ENCODE results near the gene KCTD21. TPM values are rescaled to one million over a fixed set of nuclear protein-coding genes. Genes with fewer than 3 reads are reported as not detected.

Gene KCTD21
- total RNA-seq, 4 donors from 2014 or later: 6.6 to 20.4 (median 8.7) TPM

DNA sequence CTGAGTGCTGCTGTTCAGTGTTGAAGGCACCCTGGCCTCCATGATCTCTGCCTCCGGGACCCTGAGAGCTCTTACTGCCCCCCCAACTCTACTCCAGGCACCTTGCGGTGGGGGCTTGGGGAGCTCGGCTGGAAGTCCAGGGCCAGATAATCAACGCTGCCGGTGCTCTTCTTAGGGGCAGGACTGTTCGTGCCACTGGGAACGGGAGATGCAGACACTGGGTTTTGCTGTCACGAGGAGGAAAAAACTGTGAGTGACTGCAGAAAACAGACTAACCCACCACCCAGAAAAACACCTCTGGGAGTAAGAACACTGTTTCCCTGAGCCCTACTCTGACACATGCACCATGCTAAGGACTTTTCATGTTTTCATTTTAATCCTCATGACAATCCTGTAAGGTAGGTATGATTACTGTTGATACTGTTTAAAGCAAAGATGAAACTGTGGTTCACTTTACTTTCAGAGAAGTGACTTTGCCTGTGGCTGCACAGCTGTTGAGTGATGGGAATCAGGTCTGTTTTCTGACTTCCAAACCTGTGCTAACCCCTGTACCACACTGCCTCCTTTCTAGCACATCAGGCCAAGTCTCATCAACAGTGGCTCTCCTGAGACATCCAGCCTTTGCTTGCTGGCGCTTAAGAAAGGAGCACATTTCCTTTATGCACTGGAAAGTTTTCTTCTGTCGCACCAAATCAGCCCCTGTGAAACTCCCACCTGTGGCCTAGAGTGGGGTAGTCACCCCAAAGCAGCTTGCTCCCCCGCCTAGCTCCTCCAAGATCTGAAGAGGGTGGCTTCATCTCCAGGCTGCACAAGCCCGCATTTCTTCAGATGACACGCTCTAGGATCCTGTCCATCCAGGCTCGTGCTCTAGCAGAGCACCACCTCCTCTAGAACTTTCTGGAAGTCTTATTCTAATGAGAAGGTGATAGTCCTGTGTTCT is 32.1 kb upstream of the KCTD21 start:
- Histone ChIP-seq H3K36me3 (peaks cover 0 to 98% (median 14%) of the 10 kb centered on the region in 3 donors), H3K4me3 (no peak overlapping the region), H3K27ac (no peak overlapping the region), H3K9me3 (no peaks in the 10 kb centered on the region), H3K27me3 (no peaks in the 10 kb centered on the region), H3K4me1 (no peaks in the 10 kb centered on the region)
- TF ChIP-seq CTCF (IDR thresholded peaks at IDR 0.05) (no peak), EP300 (IDR thresholded peaks at IDR 0.05) (no peak), POLR2A (IDR thresholded peaks at IDR 0.05) (no peak)
- no peak for DNase-seq (ENCODE audit: low spot score in 2 of 2)
- 88 to 89% methylated on average over 14 of the region's 14 CpGs for WGBS, 2 donors

- 83% methylated on average over 7 of the region's 7 CpGs for WGBS, 2 donors
- no peaks in the 10 kb centered on the region for H3K27me3 ChIP-seq
- no peak overlapping the region for H3K27ac ChIP-seq
- H3K9me3 ChIP-seq: no peaks in the 10 kb centered on the region
- peaks cover 0 to 98% (median 14%) of the 10 kb centered on the region in 3 donors for H3K36me3 ChIP-seq
- H3K4me1 ChIP-seq: no peaks in the 10 kb centered on the region
- no peak for DNase-seq (ENCODE audit: low spot score in 2 of 2)
- H3K4me3 ChIP-seq: no peak overlapping the region
- no peak for TF ChIP-seq POLR2A (IDR thresholded peaks at IDR 0.05)
- TF ChIP-seq CTCF (IDR thresholded peaks at IDR 0.05): no peak
- TF ChIP-seq EP300 (IDR thresholded peaks at IDR 0.05): no peak
Observed at GRCh38 chr11:78219493-78220217, 31.2 kb upstream of the KCTD21 start.

GRCh38 chr11:78218707-78219492 is 30.5 kb upstream of the KCTD21 start:
- H3K27ac ChIP-seq: no peak overlapping the region
- H3K36me3 ChIP-seq: peaks cover 0 to 96% (median 14%) of the 10 kb centered on the region in 3 donors
- H3K4me1 ChIP-seq: no peaks in the 10 kb centered on the region
- TF ChIP-seq EP300 (IDR thresholded peaks at IDR 0.05): no peak
- no peak for TF ChIP-seq CTCF (IDR thresholded peaks at IDR 0.05)
- no peak for TF ChIP-seq POLR2A (IDR thresholded peaks at IDR 0.05)
- no peaks in the 10 kb centered on the region for H3K27me3 ChIP-seq
- 83 to 85% methylated on average over 9 to 11 of the region's 11 CpGs for WGBS, 2 donors
- no peaks in the 10 kb centered on the region for H3K9me3 ChIP-seq
- no peak for DNase-seq (ENCODE audit: low spot score in 2 of 2)
- no peak overlapping the region for H3K4me3 ChIP-seq

- H3K27ac ChIP-seq: no peak overlapping the region
- no peaks in the 10 kb centered on the region for H3K27me3 ChIP-seq
- H3K4me1 ChIP-seq: peaks cover 0 to 2% (median 0%) of the 10 kb centered on the region in 4 donors
- DNase-seq (ENCODE audit: low spot score in 2 of 2): no peak
- WGBS, 2 donors: 93 to 95% methylated on average over 14 of the region's 14 CpGs
- H3K4me3 ChIP-seq: no peak overlapping the region
- no peak for TF ChIP-seq CTCF (IDR thresholded peaks at IDR 0.05)
- no peak for TF ChIP-seq EP300 (IDR thresholded peaks at IDR 0.05)
- no peak for TF ChIP-seq POLR2A (IDR thresholded peaks at IDR 0.05)
- no peaks in the 10 kb centered on the region for H3K9me3 ChIP-seq
- H3K36me3 ChIP-seq: peaks cover 0 to 93% (median 11%) of the 10 kb centered on the region in 3 donors
Observed at GRCh38 chr11:78217650-78218541, 29.5 kb upstream of the KCTD21 start.

Measured in tibial nerve (tissue), 4 donors.